NCI-H146 treated with DMSO at 0.1 percent for 48 hours (cell line): ENCODE results near the gene DYDC2.
"Not testable (repeated sequence)": the region's sequence is repeated elsewhere in the genome, so short reads cannot be mapped to it uniquely, and the experiment has no call there.

ENCODE experiments used
- DNase-seq: peaks from one replicate; lab custom pipeline; 2025; ENCODE audit not compliant: unreplicated experiment; lab: John Stamatoyannopoulos, UW

DYDC2 gene

DNA sequence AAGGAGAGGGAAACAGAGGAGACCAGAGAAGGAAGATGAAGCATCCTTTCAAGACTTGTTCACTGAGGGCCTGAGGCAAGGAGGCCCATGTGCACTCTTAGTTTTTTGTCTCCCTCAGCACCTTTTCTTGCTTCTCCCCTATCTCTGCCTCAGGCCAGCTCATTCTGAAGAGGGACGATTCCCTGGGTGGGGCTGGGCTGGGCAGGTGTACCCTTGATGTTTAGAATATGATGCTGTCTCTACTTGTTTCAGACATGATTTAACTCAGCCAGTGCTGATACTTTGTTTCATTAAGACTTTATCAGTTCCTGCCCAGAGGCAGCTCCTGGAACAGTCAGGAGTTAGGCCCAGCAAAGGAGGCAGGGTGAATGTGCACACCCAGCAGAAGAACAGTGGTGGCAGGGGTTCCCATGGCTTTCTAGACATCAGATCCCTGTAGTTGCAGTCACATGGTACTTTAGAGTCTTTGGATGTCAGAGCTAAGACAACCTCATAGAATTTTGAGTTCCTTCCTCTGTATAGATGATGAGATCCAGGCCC, 55.2 kb downstream of the DYDC2 start:
- no peak for DNase-seq

DNA sequence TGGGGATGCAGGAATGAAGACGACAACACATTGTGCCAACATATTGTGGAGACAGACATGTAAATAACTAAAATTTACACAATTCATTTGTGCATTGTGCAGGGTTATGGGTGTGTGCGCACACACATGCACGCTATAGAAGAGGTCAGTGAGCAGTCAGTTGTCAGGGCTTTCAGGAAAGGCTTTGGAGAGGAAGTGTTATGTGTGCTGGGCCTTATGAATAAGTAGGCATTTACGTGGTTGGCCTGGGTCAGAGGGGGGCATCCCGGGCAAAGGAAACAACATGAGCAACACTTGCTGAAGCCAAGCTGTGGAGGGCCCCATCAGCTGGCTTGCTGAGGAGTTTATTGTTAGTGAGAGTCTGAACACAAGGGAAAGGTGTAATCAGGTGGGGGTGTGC, 55.9 kb downstream of the DYDC2 start:
- no peak for DNase-seq

DNA sequence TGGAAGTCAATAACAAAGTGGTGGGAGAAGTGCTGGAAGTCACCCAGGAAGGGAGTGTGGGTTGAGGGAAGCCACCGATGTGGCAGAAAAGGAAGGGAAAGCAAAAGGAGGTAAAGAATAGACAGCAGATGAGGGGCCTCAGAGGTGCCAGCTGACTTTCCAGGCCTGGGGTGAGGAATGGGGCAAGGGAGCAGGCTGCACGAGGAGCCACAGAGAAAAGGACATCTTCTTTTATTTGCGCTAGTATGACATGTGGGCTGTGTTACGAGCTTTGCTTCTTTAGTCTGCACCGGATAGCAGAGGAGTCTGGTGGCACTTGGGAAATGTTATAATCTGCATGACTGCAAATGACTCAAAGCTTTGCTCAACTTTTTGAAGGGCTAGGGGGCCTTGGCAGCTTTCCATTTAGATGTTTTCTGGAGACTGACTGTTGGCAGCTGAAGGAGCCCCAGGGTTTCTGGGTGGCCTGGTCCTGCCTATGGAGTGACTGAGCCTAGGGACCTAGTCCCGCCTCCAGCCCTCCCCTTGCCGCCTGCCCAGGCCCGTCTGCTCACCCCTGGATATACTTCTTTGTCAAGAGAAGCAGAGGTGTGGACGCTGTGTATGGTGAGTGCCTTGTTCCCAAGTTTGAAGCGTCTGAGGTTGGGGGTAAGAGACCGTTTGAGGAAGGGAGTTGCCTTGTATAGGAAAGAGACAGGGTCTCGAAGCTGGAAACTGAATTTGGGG, 56.9 kb downstream of the DYDC2 start:
- DNase-seq, result no peak

GRCh38 chr10:80414142-80414895, 57.7 kb downstream of the DYDC2 start:
- DNase-seq, result no peak

DNA sequence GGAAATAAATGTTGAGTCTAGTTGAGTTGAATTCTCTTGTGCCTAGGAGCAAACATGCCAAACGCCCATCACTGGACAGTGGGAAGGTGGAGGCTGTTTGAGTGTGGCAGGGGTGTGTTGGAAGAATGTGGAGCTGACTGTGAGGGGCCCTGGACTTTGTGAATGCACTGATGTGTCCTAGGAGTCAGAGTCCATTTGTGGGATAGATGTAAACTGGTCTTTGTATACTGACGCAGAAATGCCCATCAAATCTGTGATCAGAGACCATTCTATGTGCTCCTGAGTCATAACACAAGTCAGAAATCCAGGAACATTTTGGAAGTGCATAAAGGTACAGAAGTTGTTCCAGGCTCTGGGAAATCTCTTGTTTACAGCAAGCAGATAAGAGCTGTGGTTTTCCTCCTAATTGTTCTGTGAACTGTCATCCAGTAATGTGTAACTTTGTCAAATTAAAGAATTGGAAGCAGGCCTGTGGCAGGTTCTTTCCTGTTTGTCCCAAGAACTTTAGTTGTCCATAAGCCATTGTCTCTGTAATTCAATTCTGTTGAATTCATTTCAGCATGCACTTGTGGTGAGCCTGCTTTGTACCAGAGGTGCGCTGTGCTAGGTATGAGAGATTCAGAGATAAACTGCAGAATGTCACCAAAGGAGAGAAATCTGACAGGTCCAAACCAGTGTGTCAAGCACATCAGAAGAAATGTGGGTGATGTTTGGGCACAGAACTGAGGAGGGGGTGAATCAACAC, 59.3 kb downstream of the DYDC2 start:
- DNase-seq, result no peak

DNA sequence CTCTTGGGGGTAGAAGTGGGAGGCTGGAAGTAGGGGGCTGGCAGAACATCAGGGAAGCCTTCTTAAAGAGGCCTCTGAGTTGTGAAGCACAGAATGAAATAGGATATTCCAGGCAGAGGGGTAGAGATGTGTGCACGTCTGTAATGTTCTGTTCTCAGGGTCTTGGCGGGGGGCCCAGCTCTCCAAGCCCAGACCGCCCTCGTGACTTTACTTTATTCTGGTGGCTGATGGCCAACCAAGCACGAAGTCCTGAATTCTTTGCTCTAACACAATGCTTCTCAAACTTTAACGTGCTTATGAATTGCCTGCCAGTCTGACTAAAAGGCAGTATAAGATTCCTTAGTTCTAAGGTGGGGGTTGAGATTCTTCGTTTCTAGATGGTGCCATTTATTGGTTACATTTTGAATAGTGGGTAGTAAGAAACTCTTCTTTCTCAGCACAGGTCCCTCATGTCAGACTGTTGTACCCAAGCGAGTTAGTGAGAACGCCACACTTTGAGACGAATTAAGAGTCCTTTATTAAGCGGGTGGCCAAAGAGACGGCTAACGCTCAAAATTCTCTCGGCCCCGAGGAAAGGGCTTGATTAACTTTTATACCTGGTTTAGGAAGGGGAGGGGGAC, 60.0 kb downstream of the DYDC2 start:
- DNase-seq, result no peak

DNA sequence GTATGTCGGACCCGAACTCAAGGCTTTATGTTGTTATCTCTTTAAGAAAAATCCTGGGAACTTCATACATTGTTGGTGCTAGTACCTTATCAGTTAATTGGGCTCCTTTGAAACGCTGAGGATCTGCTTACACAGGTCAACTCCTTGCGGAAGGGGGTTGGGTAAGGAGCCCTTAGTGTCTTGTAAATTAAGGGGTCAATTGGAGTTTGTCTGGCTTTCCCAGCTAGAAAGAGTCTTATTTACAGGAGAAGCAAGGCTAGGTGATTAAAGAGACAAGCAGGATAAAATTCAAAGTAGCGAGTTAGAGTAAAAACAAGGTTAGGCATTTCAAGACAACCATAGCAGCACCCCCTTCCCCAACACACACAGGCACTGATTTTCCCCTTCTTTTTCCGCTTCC, 60.7 kb downstream of the DYDC2 start:
- not testable (repeated sequence) for DNase-seq
